Measurements from ENCODE around the gene NELFB. TPM values are rescaled to one million over a fixed set of nuclear protein-coding genes. Genes with fewer than 3 reads are reported as not detected.

Gene NELFB
- total RNA-seq, 8 experiments from 2014 or later = 22.8 to 38.4 (median 34.5) TPM

GRCh38 chr9:137297966-137298365 lies 42.8 kb downstream of the NELFB start:
- WGBS, 10 experiments = 40% methylated on average over 4 of the region's 7 CpGs; no CpG with 5 or more reads in 9 of the 10 experiments
- in situ Hi-C loops (cut with MboI; ENCODE audit: low pct_unique_long_range_greater_than_20kb in 2 of 9, low sequenced_read_pairs in 9 of 9, unreplicated experiment in 9 of 9) = loop anchor here in 3 of 9 experiments (10.0 to 25.0 kb wide), 3 partner anchors 107 to 139 kb away; partner anchors contain the start of genes ENTPD8 (in 1 of the 3), EXD3 (in 1 of the 3) and NOXA1 (in 1 of the 3)
- no peak overlapping the region for H3K27ac ChIP-seq
- H3K4me1 ChIP-seq (replicated peaks in 1 of 2) = peaks cover 14 to 27% of the 10 kb centered on the region in 2 donors
- no peak overlapping the region for H3K4me3 ChIP-seq
- ATAC-seq (replicated peaks in 6 of 8) = no peak

- no peak for ATAC-seq (replicated peaks in 6 of 8)
- 10 to 58% (median 34%) methylated on average over 1 to 12 of the region's 24 CpGs; no CpG with 5 or more reads in 2 of the 10 experiments for WGBS, 10 experiments
- peak overlapping the region in 2 of 5 donors; percentile 53 to 74 for H3K4me3 ChIP-seq
- H3K27ac ChIP-seq = no peak overlapping the region
- peaks cover 18 to 34% of the 10 kb centered on the region in 2 donors for H3K4me1 ChIP-seq (replicated peaks in 1 of 2)
- in situ Hi-C loops (cut with MboI; ENCODE audit: low pct_unique_long_range_greater_than_20kb in 2 of 9, low sequenced_read_pairs in 9 of 9, unreplicated experiment in 9 of 9) = loop anchor here in 3 of 9 experiments (10.0 to 25.0 kb wide), 3 partner anchors 106 to 139 kb away; partner anchors contain the start of genes ENTPD8 (in 1 of the 3), EXD3 (in 1 of the 3) and NOXA1 (in 1 of the 3)
Observed at GRCh38 chr9:137298401-137299202, 43.5 kb downstream of the NELFB start.

GRCh38 chr9:137299203-137299565 lies 44.1 kb downstream of the NELFB start:
- WGBS, 10 experiments = 18 to 77% (median 33%) methylated on average over 2 to 7 of the region's 10 CpGs; no CpG with 5 or more reads in 5 of the 10 experiments
- H3K4me3 ChIP-seq = peak overlapping the region in 4 of 5 donors; percentile 52 to 75 (median 64)
- no peak for ATAC-seq (replicated peaks in 6 of 8)
- H3K4me1 ChIP-seq (replicated peaks in 1 of 2) = peaks cover 18 to 40% of the 10 kb centered on the region in 2 donors
- H3K27ac ChIP-seq = no peak overlapping the region
- in situ Hi-C loops (cut with MboI; ENCODE audit: low pct_unique_long_range_greater_than_20kb in 2 of 9, low sequenced_read_pairs in 9 of 9, unreplicated experiment in 9 of 9) = loop anchor here in 3 of 9 experiments (10.0 to 25.0 kb wide), 3 partner anchors 106 to 138 kb away; partner anchors contain the start of genes ENTPD8 (in 1 of the 3), EXD3 (in 1 of the 3) and NOXA1 (in 1 of the 3)

- Histone ChIP-seq H3K27ac (no peak overlapping the region), H3K4me1 (replicated peaks in 1 of 2) (peaks cover 24 to 47% of the 10 kb centered on the region in 2 donors), H3K4me3 (peak overlapping the region; percentile 52 to 75 (median 55))
- ATAC-seq (replicated peaks in 6 of 8) = no peak
- in situ Hi-C loops (cut with MboI; ENCODE audit: low pct_unique_long_range_greater_than_20kb in 2 of 9, low sequenced_read_pairs in 9 of 9, unreplicated experiment in 9 of 9) = loop anchor here in 8 of 9 experiments (10.0 to 25.0 kb wide), 4 partner anchors 105 to 237 kb away; partner anchors contain the start of genes EXD3 (in 6 of the 8), NOXA1 (in 6 of the 8) and ENTPD8 (in 1 of the 8)
- 0 to 33% (median 10%) methylated on average over 1 to 16 of the region's 16 CpGs; no CpG with 5 or more reads in 2 of the 10 experiments for WGBS, 10 experiments
Observed at GRCh38 chr9:137299938-137300337, 44.8 kb downstream of the NELFB start.

GRCh38 chr9:137300567-137301080 lies 45.5 kb downstream of the NELFB start:
- peak overlapping the region; percentile 52 to 75 (median 55) for H3K4me3 ChIP-seq
- ATAC-seq (replicated peaks in 6 of 8) = no peak
- peak overlapping the region; percentile 6 to 45 for H3K27ac ChIP-seq
- 0 to 50% (median 0%) methylated on average over 2 to 3 of the region's 25 CpGs; no CpG with 5 or more reads in 6 of the 10 experiments for WGBS, 10 experiments
- peaks cover 31 to 52% of the 10 kb centered on the region in 2 donors for H3K4me1 ChIP-seq (replicated peaks in 1 of 2)
- in situ Hi-C loops (cut with MboI; ENCODE audit: low pct_unique_long_range_greater_than_20kb in 2 of 9, low sequenced_read_pairs in 9 of 9, unreplicated experiment in 9 of 9) = loop anchor here in 6 of 9 experiments (25.0 kb wide), 2 partner anchors 112 to 237 kb away; partner anchors contain the start of genes EXD3 (in 5 of the 6) and NOXA1 (in 5 of the 6)

- 2 to 3% methylated on average over 8 to 21 of the region's 115 CpGs; no CpG with 5 or more reads in 8 of the 10 experiments for WGBS, 10 experiments
- Histone ChIP-seq H3K27ac (peak overlapping the region; percentile 6 to 45), H3K4me1 (replicated peaks in 1 of 2) (peaks cover 38 to 58% of the 10 kb centered on the region in 2 donors), H3K4me3 (peak overlapping the region; percentile 52 to 75 (median 55))
- in situ Hi-C loops (cut with MboI; ENCODE audit: low pct_unique_long_range_greater_than_20kb in 2 of 9, low sequenced_read_pairs in 9 of 9, unreplicated experiment in 9 of 9) = loop anchor here in 6 of 9 experiments (25.0 kb wide), 2 partner anchors 111 to 236 kb away; partner anchors contain the start of genes EXD3 (in 5 of the 6) and NOXA1 (in 5 of the 6)
- ATAC-seq (replicated peaks in 6 of 8) = peak; percentile 6 to 52 (median 14)
Observed at GRCh38 chr9:137301081-137301947, 46.2 kb downstream of the NELFB start.

GRCh38 chr9:137302118-137302448 lies 47.0 kb downstream of the NELFB start, which contains the start of gene NRARP:
TSS of gene NRARP (minus strand) at chr9:137302271. CDS start at chr9:137301928, 343 bp downstream.
- Histone ChIP-seq H3K4me3 (peak within 1 kb of the TSS; percentile 52 to 75 (median 55)), H3K27ac (peak within 1 kb of the TSS; percentile 6 to 45), H3K4me1 (replicated peaks in 1 of 2) (peaks cover 45 to 58% of the 10 kb centered on the region in 2 donors)
- WGBS, 10 experiments = no CpG with 5 or more reads among the region's 60 CpGs
- ATAC-seq (replicated peaks in 6 of 8) = peak; percentile 57 to 71 (median 61)
- in situ Hi-C loops (cut with MboI; ENCODE audit: low pct_unique_long_range_greater_than_20kb in 2 of 9, low sequenced_read_pairs in 9 of 9, unreplicated experiment in 9 of 9) = loop anchor here in 6 of 9 experiments (25.0 kb wide), 2 partner anchors 110 to 235 kb away; partner anchors contain the start of genes EXD3 (in 5 of the 6) and NOXA1 (in 5 of the 6)

GRCh38 chr9:137302449-137303150 lies 47.5 kb downstream of the NELFB start:
- peak overlapping the region; percentile 52 to 75 (median 55) for H3K4me3 ChIP-seq
- peak; percentile 38 to 57 (median 52) for ATAC-seq (replicated peaks in 6 of 8)
- H3K27ac ChIP-seq = peak overlapping the region in 1 of 2 donors; percentile 18
- peaks cover 50 to 61% of the 10 kb centered on the region in 2 donors for H3K4me1 ChIP-seq (replicated peaks in 1 of 2)
- in situ Hi-C loops (cut with MboI; ENCODE audit: low pct_unique_long_range_greater_than_20kb in 2 of 9, low sequenced_read_pairs in 9 of 9, unreplicated experiment in 9 of 9) = loop anchor here in 6 of 9 experiments (25.0 kb wide), 2 partner anchors 110 to 235 kb away; partner anchors contain the start of genes EXD3 (in 5 of the 6) and NOXA1 (in 5 of the 6)
- 7 to 27% (median 17%) methylated on average over 2 to 9 of the region's 78 CpGs; no CpG with 5 or more reads in 7 of the 10 experiments for WGBS, 10 experiments

- H3K27ac ChIP-seq = peak overlapping the region in 1 of 2 donors; percentile 18
- H3K4me1 ChIP-seq (replicated peaks in 1 of 2) = peaks cover 56 to 65% of the 10 kb centered on the region in 2 donors
- no peak for ATAC-seq (replicated peaks in 6 of 8)
- WGBS, 10 experiments = 0 to 78% (median 48%) methylated on average over 1 to 13 of the region's 23 CpGs; no CpG with 5 or more reads in 4 of the 10 experiments
- peak overlapping the region in 2 of 5 donors; percentile 53 to 74 for H3K4me3 ChIP-seq
- in situ Hi-C loops (cut with MboI; ENCODE audit: low pct_unique_long_range_greater_than_20kb in 2 of 9, low sequenced_read_pairs in 9 of 9, unreplicated experiment in 9 of 9) = loop anchor here in 6 of 9 experiments (25.0 kb wide), 2 partner anchors 109 to 234 kb away; partner anchors contain the start of genes EXD3 (in 5 of the 6) and NOXA1 (in 5 of the 6)
Observed at GRCh38 chr9:137303151-137303892, 48.2 kb downstream of the NELFB start.

GRCh38 chr9:137303893-137304382 lies 48.8 kb downstream of the NELFB start:
- no peak overlapping the region for H3K27ac ChIP-seq
- in situ Hi-C loops (cut with MboI; ENCODE audit: low pct_unique_long_range_greater_than_20kb in 2 of 9, low sequenced_read_pairs in 9 of 9, unreplicated experiment in 9 of 9) = loop anchor here in 6 of 9 experiments (25.0 kb wide), 2 partner anchors 108 to 233 kb away; partner anchors contain the start of genes EXD3 (in 5 of the 6) and NOXA1 (in 5 of the 6)
- H3K4me1 ChIP-seq (replicated peaks in 1 of 2) = peaks cover 59 to 66% of the 10 kb centered on the region in 2 donors
- no peak for ATAC-seq (replicated peaks in 6 of 8)
- WGBS, 10 experiments = 100% methylated on average over 2 of the region's 22 CpGs; no CpG with 5 or more reads in 9 of the 10 experiments
- H3K4me3 ChIP-seq = no peak overlapping the region

Data from motor neuron (in vitro differentiated cells).